ENCODE results near the gene FOLR1. TPM values are rescaled to one million over a fixed set of nuclear protein-coding genes. Genes with fewer than 3 reads are reported as not detected.
"Not testable (repeated sequence)": the region's sequence is repeated elsewhere in the genome, so short reads cannot be mapped to it uniquely, and the experiment has no call there.

The FOLR1 gene
- 1.5 TPM in 1 of 2 replicates, not detected in the other for total RNA-seq (2012; rRNA removed)

- Histone ChIP-seq H3K4me1 (ENCODE audit: control insufficient read depth, insufficient read depth, low read length) (no peaks in the 10 kb centered on the region), H3K4me2 (ENCODE audit: low read length) (no peak within 1 kb of the TSS), H3K9ac (ENCODE audit: low read depth, low read length) (no peak within 1 kb of the TSS), H3K36me3 (ENCODE audit: insufficient read depth, low read length) (no peaks in the 10 kb centered on the region), H3K27me3 (ENCODE audit: control insufficient read depth, insufficient read depth, low read length) (no peaks in the 10 kb centered on the region), H3K4me3 (ENCODE audit: low read length) (no peak within 1 kb of the TSS), H3K9me3 (replicated peaks; ENCODE audit: low read length) (no peaks in the 10 kb centered on the region)
These were observed at the start of gene FOLR1 for GRCh38 chr11:72191961-72192381. TSS of gene FOLR1 (plus strand) at chr11:72192140. CDS start at chr11:72192174, 34 bp downstream.

GRCh38 chr11:72142543-72142942, 49.4 kb upstream of the FOLR1 start:
- not testable (repeated sequence) for H3K4me2 ChIP-seq (ENCODE audit: low read length); H3K9me3 ChIP-seq (replicated peaks; ENCODE audit: low read length); H3K9ac ChIP-seq (ENCODE audit: low read depth, low read length); H3K27me3 ChIP-seq (ENCODE audit: control insufficient read depth, insufficient read depth, low read length); H3K4me3 ChIP-seq (ENCODE audit: low read length); H3K36me3 ChIP-seq (ENCODE audit: insufficient read depth, low read length)
- H3K4me1 ChIP-seq (ENCODE audit: control insufficient read depth, insufficient read depth, low read length): peaks cover 41% of the 10 kb centered on the region

- Histone ChIP-seq H3K36me3 (ENCODE audit: insufficient read depth, low read length) (no peaks in the 10 kb centered on the region), H3K27me3 (ENCODE audit: control insufficient read depth, insufficient read depth, low read length) (no peaks in the 10 kb centered on the region), H3K9ac (ENCODE audit: low read depth, low read length) (peak overlapping the region; percentile 53), H3K4me3 (ENCODE audit: low read length) (no peak overlapping the region), H3K4me1 (ENCODE audit: control insufficient read depth, insufficient read depth, low read length) (peaks cover 36% of the 10 kb centered on the region), H3K9me3 (replicated peaks; ENCODE audit: low read length) (no peaks in the 10 kb centered on the region), H3K4me2 (ENCODE audit: low read length) (no peak overlapping the region)
These were observed 47.0 kb upstream of the FOLR1 start for GRCh38 chr11:72144807-72145565.

GRCh38 chr11:72146625-72147024, 45.3 kb upstream of the FOLR1 start:
- Histone ChIP-seq H3K4me1 (ENCODE audit: control insufficient read depth, insufficient read depth, low read length) (peaks cover 21% of the 10 kb centered on the region), H3K4me2 (ENCODE audit: low read length) (no peak overlapping the region), H3K36me3 (ENCODE audit: insufficient read depth, low read length) (no peaks in the 10 kb centered on the region), H3K4me3 (ENCODE audit: low read length) (no peak overlapping the region), H3K27me3 (ENCODE audit: control insufficient read depth, insufficient read depth, low read length) (no peaks in the 10 kb centered on the region), H3K9ac (ENCODE audit: low read depth, low read length) (no peak overlapping the region), H3K9me3 (replicated peaks; ENCODE audit: low read length) (no peaks in the 10 kb centered on the region)

GRCh38 chr11:72150882-72151281, 41.1 kb upstream of the FOLR1 start:
- H3K9ac ChIP-seq (ENCODE audit: low read depth, low read length): no peak overlapping the region
- no peaks in the 10 kb centered on the region for H3K36me3 ChIP-seq (ENCODE audit: insufficient read depth, low read length)
- H3K4me1 ChIP-seq (ENCODE audit: control insufficient read depth, insufficient read depth, low read length): no peaks in the 10 kb centered on the region
- H3K4me2 ChIP-seq (ENCODE audit: low read length): no peak overlapping the region
- H3K27me3 ChIP-seq (ENCODE audit: control insufficient read depth, insufficient read depth, low read length): peaks cover 8% of the 10 kb centered on the region
- H3K4me3 ChIP-seq (ENCODE audit: low read length): no peak overlapping the region
- no peaks in the 10 kb centered on the region for H3K9me3 ChIP-seq (replicated peaks; ENCODE audit: low read length)

- not testable (repeated sequence) for H3K9ac ChIP-seq (ENCODE audit: low read depth, low read length); H3K4me3 ChIP-seq (ENCODE audit: low read length); H3K36me3 ChIP-seq (ENCODE audit: insufficient read depth, low read length); H3K9me3 ChIP-seq (replicated peaks; ENCODE audit: low read length); H3K4me2 ChIP-seq (ENCODE audit: low read length); H3K4me1 ChIP-seq (ENCODE audit: control insufficient read depth, insufficient read depth, low read length)
- H3K27me3 ChIP-seq (ENCODE audit: control insufficient read depth, insufficient read depth, low read length): peaks cover 13% of the 10 kb centered on the region
These were observed 38.1 kb upstream of the FOLR1 start for GRCh38 chr11:72153874-72154273.

- peaks cover 23% of the 10 kb centered on the region for H3K27me3 ChIP-seq (ENCODE audit: control insufficient read depth, insufficient read depth, low read length)
- no peak overlapping the region for H3K9ac ChIP-seq (ENCODE audit: low read depth, low read length)
- no peak overlapping the region for H3K4me2 ChIP-seq (ENCODE audit: low read length)
- H3K4me1 ChIP-seq (ENCODE audit: control insufficient read depth, insufficient read depth, low read length): no peaks in the 10 kb centered on the region
- no peaks in the 10 kb centered on the region for H3K36me3 ChIP-seq (ENCODE audit: insufficient read depth, low read length)
- H3K9me3 ChIP-seq (replicated peaks; ENCODE audit: low read length): no peaks in the 10 kb centered on the region
- H3K4me3 ChIP-seq (ENCODE audit: low read length): no peak overlapping the region
These were observed 37.1 kb upstream of the FOLR1 start for GRCh38 chr11:72154816-72155215.

- no peaks in the 10 kb centered on the region for H3K4me1 ChIP-seq (ENCODE audit: control insufficient read depth, insufficient read depth, low read length)
- H3K4me2 ChIP-seq (ENCODE audit: low read length): no peak overlapping the region
- H3K9me3 ChIP-seq (replicated peaks; ENCODE audit: low read length): no peaks in the 10 kb centered on the region
- peaks cover 25% of the 10 kb centered on the region for H3K27me3 ChIP-seq (ENCODE audit: control insufficient read depth, insufficient read depth, low read length)
- no peak overlapping the region for H3K9ac ChIP-seq (ENCODE audit: low read depth, low read length)
- no peak overlapping the region for H3K4me3 ChIP-seq (ENCODE audit: low read length)
- no peaks in the 10 kb centered on the region for H3K36me3 ChIP-seq (ENCODE audit: insufficient read depth, low read length)
These were observed 36.2 kb upstream of the FOLR1 start for GRCh38 chr11:72155751-72156150.

- Histone ChIP-seq H3K36me3 (ENCODE audit: insufficient read depth, low read length) (no peaks in the 10 kb centered on the region), H3K27me3 (ENCODE audit: control insufficient read depth, insufficient read depth, low read length) (peaks cover 34% of the 10 kb centered on the region), H3K9ac (ENCODE audit: low read depth, low read length) (no peak overlapping the region), H3K9me3 (replicated peaks; ENCODE audit: low read length) (no peaks in the 10 kb centered on the region), H3K4me3 (ENCODE audit: low read length) (no peak overlapping the region), H3K4me2 (ENCODE audit: low read length) (no peak overlapping the region), H3K4me1 (ENCODE audit: control insufficient read depth, insufficient read depth, low read length) (no peaks in the 10 kb centered on the region)
These were observed 34.8 kb upstream of the FOLR1 start for GRCh38 chr11:72157131-72157530.

- Histone ChIP-seq H3K9me3 (replicated peaks; ENCODE audit: low read length) (no peaks in the 10 kb centered on the region), H3K27me3 (ENCODE audit: control insufficient read depth, insufficient read depth, low read length) (peaks cover 43% of the 10 kb centered on the region), H3K4me2 (ENCODE audit: low read length) (no peak overlapping the region), H3K4me3 (ENCODE audit: low read length) (no peak overlapping the region), H3K4me1 (ENCODE audit: control insufficient read depth, insufficient read depth, low read length) (no peaks in the 10 kb centered on the region), H3K36me3 (ENCODE audit: insufficient read depth, low read length) (no peaks in the 10 kb centered on the region), H3K9ac (ENCODE audit: low read depth, low read length) (no peak overlapping the region)
These were observed 31.6 kb upstream of the FOLR1 start for GRCh38 chr11:72160319-72160718.

- H3K36me3 ChIP-seq (ENCODE audit: insufficient read depth, low read length): no peaks in the 10 kb centered on the region
These were observed 28.9 kb upstream of the FOLR1 start for GRCh38 chr11:72162891-72163492.

GRCh38 chr11:72164187-72164586, 27.8 kb upstream of the FOLR1 start:
- H3K9me3 ChIP-seq (replicated peaks; ENCODE audit: low read length); H3K4me2 ChIP-seq (ENCODE audit: low read length); H3K36me3 ChIP-seq (ENCODE audit: insufficient read depth, low read length); H3K9ac ChIP-seq (ENCODE audit: low read depth, low read length); H3K4me3 ChIP-seq (ENCODE audit: low read length); H3K4me1 ChIP-seq (ENCODE audit: control insufficient read depth, insufficient read depth, low read length): not testable (repeated sequence)
- H3K27me3 ChIP-seq (ENCODE audit: control insufficient read depth, insufficient read depth, low read length): peaks cover 43% of the 10 kb centered on the region

More at GRCh38 chr11:72162891-72163492, 28.9 kb upstream of the FOLR1 start:
- H3K27me3 ChIP-seq (ENCODE audit: control insufficient read depth, insufficient read depth, low read length): peaks cover 51% of the 10 kb centered on the region
- no peaks in the 10 kb centered on the region for H3K9me3 ChIP-seq (replicated peaks; ENCODE audit: low read length)
- H3K9ac ChIP-seq (ENCODE audit: low read depth, low read length): no peak overlapping the region
- H3K4me1 ChIP-seq (ENCODE audit: control insufficient read depth, insufficient read depth, low read length): no peaks in the 10 kb centered on the region
- no peak overlapping the region for H3K4me3 ChIP-seq (ENCODE audit: low read length)
- H3K4me2 ChIP-seq (ENCODE audit: low read length): no peak overlapping the region
